ENCODE results near the gene LHPP. TPM values are rescaled to one million over a fixed set of nuclear protein-coding genes. Genes with fewer than 3 reads are reported as not detected.
"Not testable (repeated sequence)": the region's sequence is repeated elsewhere in the genome, so short reads cannot be mapped to it uniquely, and the experiment has no call there.

Gene LHPP
- total RNA-seq, 2 donors from 2014 or later, result 26.1 to 29.8 TPM

- DNase-seq (no peak), ATAC-seq (no peak)
- intact Hi-C loops (cut with DNase I, micrococcal nuclease), result no loop called here
These were observed 80.7 kb downstream of the LHPP start for GRCh38 chr10:124542336-124542735.

DNA sequence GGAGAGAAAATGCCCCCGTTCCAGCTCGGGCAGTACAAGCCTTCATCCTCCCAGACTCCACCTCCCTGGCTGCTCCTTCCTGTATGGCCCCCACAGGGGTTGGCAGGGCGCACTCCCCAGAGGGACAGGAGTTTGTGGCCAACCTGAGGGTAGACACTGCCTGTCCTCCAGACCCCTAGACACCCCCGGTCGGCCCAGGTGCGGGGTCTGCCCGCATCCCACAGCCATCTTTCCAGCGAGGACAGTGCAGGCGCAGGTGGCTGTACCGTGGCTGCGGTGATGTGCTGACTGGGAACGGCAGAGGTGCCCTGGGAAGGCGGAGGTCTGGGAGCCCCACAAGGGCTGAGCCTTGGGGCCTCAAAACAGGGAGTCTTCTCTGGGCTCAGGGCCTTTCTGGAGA, 81.5 kb downstream of the LHPP start:
- DNase-seq, result no peak
- ATAC-seq, result no peak
- intact Hi-C loops (cut with DNase I, micrococcal nuclease), result no loop called here

DNA sequence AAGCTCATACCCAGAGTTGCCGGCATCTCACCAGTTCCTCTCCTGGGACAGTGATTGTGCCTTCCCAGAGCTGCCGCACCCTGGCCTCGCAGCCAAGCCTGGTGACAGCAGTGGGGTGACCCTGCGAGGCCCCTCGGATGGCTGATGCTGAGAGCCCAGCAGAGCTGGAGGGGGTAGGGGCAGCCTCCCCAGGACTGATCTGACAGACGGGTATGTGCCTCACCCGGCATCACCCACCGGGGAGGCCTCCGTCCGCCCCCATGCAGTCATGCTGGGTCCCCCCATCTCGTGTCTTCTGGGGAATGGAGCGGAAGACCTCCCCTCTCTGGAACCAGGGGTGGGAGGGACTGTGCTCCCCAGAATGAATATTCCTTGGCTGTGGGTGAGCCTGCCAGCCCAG, 82.3 kb downstream of the LHPP start:
- ATAC-seq (no peak), DNase-seq (no peak)
- intact Hi-C loops (cut with DNase I, micrococcal nuclease), result no loop called here

DNA sequence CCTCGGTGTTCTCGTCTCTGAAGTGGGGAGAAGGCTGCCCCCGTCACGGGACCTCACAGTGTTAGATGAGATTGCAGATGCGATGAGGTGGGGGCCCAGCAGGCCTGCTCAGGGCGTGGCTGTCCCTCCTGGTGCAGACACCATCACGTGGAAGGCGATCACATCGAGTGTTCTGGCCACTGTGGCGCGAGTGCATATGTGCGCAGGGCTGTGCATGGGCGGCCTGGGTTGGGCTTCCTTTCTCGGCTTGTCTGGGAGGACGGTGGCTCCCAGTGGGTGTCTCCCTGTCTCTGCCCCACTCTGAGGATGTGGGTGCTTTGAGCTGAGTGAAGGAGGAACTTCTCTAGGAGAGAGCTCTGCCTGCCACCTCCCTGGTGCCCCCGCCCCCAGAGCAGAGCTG, 83.1 kb downstream of the LHPP start:
- intact Hi-C loops (cut with DNase I, micrococcal nuclease), result no loop called here
- no peak for ATAC-seq
- DNase-seq, result no peak

DNA sequence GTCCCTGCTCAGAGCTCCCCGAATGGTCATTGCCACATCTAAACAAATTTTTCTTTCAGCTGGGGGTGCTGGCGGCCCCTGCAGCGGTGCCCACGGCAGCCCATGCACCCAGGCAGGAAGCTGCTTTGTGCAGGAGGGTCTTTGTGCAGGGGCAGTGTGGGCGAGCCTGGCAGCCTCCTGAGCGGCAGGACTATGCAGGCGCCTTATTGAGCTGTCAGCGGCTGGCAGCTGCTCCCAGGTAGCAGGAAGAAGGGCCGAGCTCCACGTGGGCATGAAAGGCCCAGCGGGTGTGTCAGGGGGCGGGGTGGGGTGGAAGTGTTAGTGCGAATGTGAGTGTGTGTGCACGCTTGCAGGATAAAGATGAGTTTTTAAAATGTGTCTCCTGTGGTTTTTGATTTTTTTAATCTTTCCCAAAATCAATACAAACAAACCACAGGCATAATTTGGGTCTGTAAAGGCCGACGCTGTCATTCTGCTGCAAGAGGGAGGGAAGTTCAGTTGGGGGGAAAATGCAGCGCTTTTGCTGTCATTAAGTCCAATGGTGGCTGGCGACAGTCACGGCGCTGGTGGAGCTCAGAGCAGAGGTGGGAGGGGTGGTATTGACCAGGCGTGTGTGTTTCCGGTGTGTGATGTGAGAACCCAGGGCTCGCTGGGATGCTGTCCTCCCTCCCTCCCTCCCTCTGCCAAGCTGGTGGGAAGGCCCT, 83.9 kb downstream of the LHPP start:
- intact Hi-C loops (cut with DNase I, micrococcal nuclease), result no loop called here
- ATAC-seq (peak; percentile 95), DNase-seq (peak in 1 of 2 donors; percentile 71)

- intact Hi-C loops (cut with DNase I, micrococcal nuclease), result no loop called here
- no peak for DNase-seq
- no peak for ATAC-seq
These were observed 84.4 kb downstream of the LHPP start for GRCh38 chr10:124546055-124546369.

- no peak for ATAC-seq
- intact Hi-C loops (cut with DNase I, micrococcal nuclease), result no loop called here
These were observed 85.5 kb downstream of the LHPP start for GRCh38 chr10:124546957-124547646.

GRCh38 chr10:124547647-124548168, 86.1 kb downstream of the LHPP start:
- intact Hi-C loops (cut with DNase I, micrococcal nuclease), result no loop called here
- no peak for DNase-seq

More at GRCh38 chr10:124546957-124547646, 85.5 kb downstream of the LHPP start:
- DNase-seq, result no peak

GRCh38 chr10:124549171-124549570, 87.5 kb downstream of the LHPP start:
- DNase-seq; intact Hi-C loops (cut with DNase I, micrococcal nuclease); ATAC-seq: not testable (repeated sequence)

More at GRCh38 chr10:124547647-124548168, 86.1 kb downstream of the LHPP start:
- ATAC-seq, result no peak

DNA sequence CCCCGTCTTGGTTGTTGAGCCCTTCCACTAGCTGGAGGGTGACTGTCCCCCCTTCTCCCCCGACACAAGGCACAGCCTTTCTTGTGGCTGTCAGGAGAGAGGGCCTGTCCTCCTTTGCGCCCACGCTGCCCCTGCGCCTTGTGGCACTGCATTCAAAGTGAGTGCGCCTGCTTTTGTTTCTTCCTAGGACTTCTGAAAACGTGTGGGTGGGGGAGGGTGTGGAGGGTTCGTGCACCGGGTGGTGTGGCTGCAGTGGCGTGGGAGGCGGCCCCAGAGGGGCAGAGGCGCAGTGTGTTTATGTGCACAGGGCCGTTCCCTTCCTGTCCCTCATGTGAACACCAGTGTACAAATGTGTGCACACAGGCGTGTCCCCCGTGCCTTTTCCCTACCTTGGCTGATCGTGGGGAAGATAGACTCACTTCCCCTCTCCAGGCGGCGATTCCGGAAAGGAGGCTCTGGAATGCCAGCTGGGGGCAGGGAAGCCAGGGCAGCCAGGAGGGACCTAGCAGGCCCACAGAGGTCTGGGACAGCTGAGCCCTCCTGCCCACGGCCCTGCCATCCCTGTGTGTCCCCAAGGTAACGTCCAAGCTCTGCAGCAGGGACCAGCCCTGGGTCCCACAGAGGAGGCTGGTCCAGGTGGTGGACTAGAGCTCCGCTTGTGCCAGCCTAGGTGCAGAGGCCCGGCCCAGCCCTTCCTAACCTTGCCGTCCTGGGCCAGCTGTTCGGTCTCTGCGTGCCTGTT, 88.8 kb downstream of the LHPP start:
- DNase-seq (no peak), ATAC-seq (no peak)
- intact Hi-C loops (cut with DNase I, micrococcal nuclease), result no loop called here

DNA sequence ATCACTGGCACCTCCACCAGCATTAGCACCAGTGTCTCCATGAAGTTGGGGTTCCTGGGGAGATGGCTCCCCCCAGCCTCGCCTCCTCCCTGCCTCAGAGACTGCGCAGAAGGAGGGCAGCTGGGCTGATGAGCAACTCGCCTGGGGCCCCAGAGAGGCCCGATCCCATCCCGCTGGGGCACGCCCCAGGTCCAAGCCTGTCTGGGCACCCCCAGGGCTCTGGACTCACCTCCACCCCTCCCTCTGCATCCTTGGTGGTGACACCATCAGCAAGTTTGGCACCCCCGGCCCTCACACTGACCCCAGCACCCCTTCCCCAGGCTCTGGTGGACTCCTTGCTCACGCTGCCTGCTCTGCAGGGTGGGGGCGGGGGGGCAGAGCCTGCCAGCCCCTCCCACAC, 89.5 kb downstream of the LHPP start:
- intact Hi-C loops (cut with DNase I, micrococcal nuclease), result no loop called here
- DNase-seq (no peak), ATAC-seq (no peak)

DNA sequence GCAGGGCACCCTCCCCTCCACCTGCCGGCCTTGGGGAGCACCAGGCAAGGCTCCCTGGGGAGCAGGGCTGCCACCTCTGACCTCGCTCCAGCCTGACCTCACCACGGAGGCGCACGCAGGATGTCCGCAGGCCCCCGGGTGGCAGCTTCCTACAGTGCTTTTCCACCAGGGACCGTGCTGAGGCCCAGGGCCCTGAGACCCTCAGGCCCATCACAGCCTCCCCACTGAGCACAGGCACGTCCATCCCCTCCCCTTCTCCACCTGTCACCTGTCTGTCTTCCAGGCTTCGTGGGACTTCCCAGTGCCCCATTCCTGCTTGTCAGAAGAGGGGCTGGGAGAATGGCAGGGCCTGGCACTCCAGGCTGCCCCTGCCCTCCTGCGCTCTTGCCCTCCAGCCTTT, 90.1 kb downstream of the LHPP start:
- intact Hi-C loops (cut with DNase I, micrococcal nuclease), result no loop called here
- DNase-seq, result no peak

GRCh38 chr10:124552691-124553276, 91.2 kb downstream of the LHPP start:
- no peak for ATAC-seq
- DNase-seq, result no peak
- intact Hi-C loops (cut with DNase I, micrococcal nuclease), result no loop called here

More for the DNA sequence above, 90.1 kb downstream of the LHPP start:
- ATAC-seq, result no peak

- ATAC-seq (no peak), DNase-seq (no peak)
- intact Hi-C loops (cut with DNase I, micrococcal nuclease), result no loop called here
These were observed 92.6 kb downstream of the LHPP start for GRCh38 chr10:124554085-124554858.

DNA sequence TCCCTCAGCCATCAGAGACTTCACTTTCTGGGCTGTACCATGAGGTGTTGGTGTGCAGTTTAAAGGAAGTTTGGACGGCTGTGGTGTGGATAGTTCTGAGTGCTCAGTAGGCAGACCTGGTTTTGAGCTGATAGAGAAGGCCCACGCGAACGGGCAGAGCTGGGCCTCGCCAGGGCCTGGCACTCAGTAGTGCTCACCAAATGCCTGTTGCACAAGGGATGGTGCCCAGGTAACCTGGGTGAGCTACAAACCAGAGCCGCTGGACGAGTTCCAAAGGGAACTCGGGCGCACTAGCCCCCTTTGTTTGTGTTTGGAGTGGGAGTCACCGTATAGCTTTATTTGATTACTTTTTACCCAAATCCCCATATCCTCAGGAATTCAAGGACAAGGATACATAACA, 95.5 kb downstream of the LHPP start:
- intact Hi-C loops (cut with DNase I, micrococcal nuclease), result no loop called here
- ATAC-seq (no peak), DNase-seq (no peak)

DNA sequence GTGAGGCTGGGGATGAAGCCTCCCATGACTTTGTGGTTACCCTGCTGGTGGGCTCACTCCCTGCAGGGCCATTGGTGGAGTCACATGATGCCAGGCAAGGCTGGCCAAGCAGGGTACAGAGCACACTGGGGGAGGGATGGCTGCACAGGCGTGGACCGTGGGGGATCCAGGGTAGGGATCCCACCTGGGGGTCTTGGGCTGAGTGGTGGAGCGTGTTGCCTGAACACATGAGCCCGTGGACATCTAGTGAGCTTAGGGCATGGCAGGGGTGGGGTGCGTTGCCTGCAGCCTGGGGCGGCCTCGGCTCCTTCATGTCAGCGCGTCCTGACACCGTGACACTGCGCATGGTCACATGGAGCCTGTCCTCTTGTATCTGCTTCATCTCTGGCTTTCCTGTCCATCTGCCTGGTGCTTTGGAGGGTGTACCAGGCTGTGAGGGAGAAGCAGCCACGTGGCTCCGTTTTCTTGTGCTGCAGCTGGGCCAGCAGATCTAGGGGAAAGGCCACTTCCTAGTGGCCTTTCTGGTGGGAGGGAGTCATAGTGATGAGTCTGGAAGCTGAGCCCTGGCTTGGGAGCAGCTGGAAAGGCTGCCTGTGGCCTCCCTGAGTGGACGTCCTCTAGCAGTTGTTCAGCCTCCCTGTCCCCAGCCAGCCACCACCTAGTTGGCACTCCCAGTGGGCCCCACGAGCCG, 96.2 kb downstream of the LHPP start:
- intact Hi-C loops (cut with DNase I, micrococcal nuclease), result no loop called here
- no peak for ATAC-seq
- DNase-seq, result no peak

- ATAC-seq (no peak), DNase-seq (no peak)
- intact Hi-C loops (cut with DNase I, micrococcal nuclease), result no loop called here
These were observed 97.0 kb downstream of the LHPP start for GRCh38 chr10:124558339-124559321.
